GM12872 (cell line): ENCODE data around the gene RNF227.

Experiments
- CTCF ChIP-seq: IDR thresholded peaks from 3 replicates; pipeline ENCODE4 v1.5.1; 2011; ENCODE audit warnings: low read depth, mild to moderate bottlenecking, low read length, moderate library complexity; ENCODE audit not compliant: insufficient read depth

Gene RNF227

GRCh38 chr17:7881276-7882054 is 34.6 kb downstream of the RNF227 start:
- TF ChIP-seq CTCF, result no peak

- TF ChIP-seq CTCF, result no peak
Measured at GRCh38 chr17:7880076-7880868, 35.8 kb downstream of the RNF227 start.

- TF ChIP-seq CTCF, result no peak
Measured at GRCh38 chr17:7878234-7878633, 37.9 kb downstream of the RNF227 start.

GRCh38 chr17:7875804-7876370 is 40.2 kb downstream of the RNF227 start:
- no peak for TF ChIP-seq CTCF

GRCh38 chr17:7873051-7873450 is 43.0 kb downstream of the RNF227 start:
- TF ChIP-seq CTCF, result no peak

- no peak for TF ChIP-seq CTCF
Measured at GRCh38 chr17:7867881-7868329, 48.2 kb downstream of the RNF227 start.

GRCh38 chr17:7864995-7865650 is 51.0 kb downstream of the RNF227 start:
- TF ChIP-seq CTCF, result no peak
